Panc1 (cell line): Measurements from ENCODE around the gene FBXO31. TPM values are rescaled to one million over a fixed set of nuclear protein-coding genes. Genes with fewer than 3 reads are reported as not detected.

Source experiments
- ATAC-seq: fragments of 200-7000 bp; cut with Tn5 transposase; 2 replicates; pipeline ENCODE4 v1.9.1; 2020; ENCODE audit warnings: mild to moderate bottlenecking, moderate library complexity
- BruUV-seq: library from RNA; stranded (reverse); fragments of 400-500 nt; replicated peaks from 2 replicates; lab custom pipeline; 2021; lab: Mats Ljungman, UMichigan
- CTCF ChIA-PET: fragments of 300-600 bp; sonication (Branson Sonifier 250); formaldehyde crosslinking; loops from one replicate; lab custom pipeline; 2022; ENCODE audit warnings: antibody characterized with exemption; lab: Charles Lee
- POLR2A ChIA-PET: fragments of 300-600 bp; sonication (Branson Sonifier 250); formaldehyde crosslinking; loops from one replicate; lab custom pipeline; 2022; ENCODE audit warnings: antibody characterized with exemption; lab: Charles Lee
- DNase-seq: peaks from one replicate; pipeline ENCODE4 v3.0.0-alpha.2; 2010; ENCODE audit warnings: low read depth, low spot score
- H3K27ac ChIP-seq: 2 replicates; pipeline ENCODE4 v1.5.1; 2011; ENCODE audit warnings: mild to moderate bottlenecking, low read length, inconsistent platforms
- H3K27me3 ChIP-seq: fragments of 200-500 bp; sonication (Bioruptor generic); 2 replicates; pipeline ENCODE4 v1.6.0; 2014; ENCODE audit warnings: low read length, inconsistent platforms; ENCODE audit not compliant: control insufficient read depth, insufficient read depth
- H3K36me3 ChIP-seq: fragments of 200-500 bp; sonication (Bioruptor generic); 2 replicates; pipeline ENCODE4 v1.5.1; 2014; ENCODE audit warnings: inconsistent platforms, mild to moderate bottlenecking, low read length, moderate library complexity; ENCODE audit not compliant: control insufficient read depth, insufficient read depth
- H3K4me1 ChIP-seq: 2 replicates; pipeline ENCODE4 v1.5.1; 2011; ENCODE audit warnings: inconsistent platforms, mild to moderate bottlenecking, low read length, moderate library complexity; ENCODE audit not compliant: control insufficient read depth, insufficient read depth
- H3K4me3 ChIP-seq, 2 experiments: 2 replicates each; pipeline ENCODE4 v1.5.1; 2011 to 2012; ENCODE audit warnings: low read depth in 2 of 2, low read length in 2 of 2, mild to moderate bottlenecking in 2 of 2, inconsistent platforms in 1 of 2, moderate library complexity in 1 of 2
- H3K9me3 ChIP-seq: fragments of 200-500 bp; sonication (Bioruptor generic); 2 replicates; pipeline ENCODE4 v1.5.1; 2014; ENCODE audit warnings: low read depth, mild to moderate bottlenecking, inconsistent platforms, low read length, moderate library complexity; ENCODE audit not compliant: control insufficient read depth, insufficient read depth
- CTCF ChIP-seq: fragments of 450-650 bp; IDR thresholded peaks from 2 replicates; pipeline ENCODE4 v1.5.1; 2017; ENCODE audit warnings: mild to moderate bottlenecking
- POLR2AphosphoS5 ChIP-seq: IDR thresholded peaks from 2 replicates; pipeline ENCODE4 v1.6.1; 2012; ENCODE audit warnings: mild to moderate bottlenecking, low read depth, low read length, moderate library complexity
- SIN3A ChIP-seq: IDR thresholded peaks from 2 replicates; pipeline ENCODE4 v1.6.1; 2012; ENCODE audit warnings: low read depth, mild to moderate bottlenecking, low read length, moderate library complexity, borderline replicate concordance; ENCODE audit not compliant: insufficient read depth
- TCF7L2 ChIP-seq: IDR thresholded peaks from 2 replicates; pipeline ENCODE4 v1.6.1; 2011; ENCODE audit warnings: mild to moderate bottlenecking, low read depth, low read length, inconsistent platforms
- in situ Hi-C: cut with HindIII; loops from 2 replicates; pipeline ENCODE4 v1.10.0; 2016; ENCODE audit warnings: low sequenced_read_pairs, low pct_unique_long_range_greater_than_20kb
- intact Hi-C: fragments of 100-400 bp; cut with micrococcal nuclease; formaldehyde crosslinking; loops from one replicate; pipeline ENCODE4 v1.10.0; 2022; ENCODE audit not compliant: unreplicated experiment
- total RNA-seq: library from RNA; stranded (reverse); gene quantifications from one replicate; pipeline ENCODE4 v1.2.1, GENCODE V29; 2021; ENCODE audit not compliant: unreplicated experiment
- TF ChIP-seq, protein P1 (sequence below), 2 experiments: IDR thresholded peaks; 2 replicates each; pipeline ENCODE4 v1.6.1; 2011 to 2012; ENCODE audit warnings: low read depth in 2 of 2, control low read depth in 1 of 2, low read length in 1 of 2, mild to moderate bottlenecking in 1 of 2, moderate library complexity in 1 of 2; ENCODE audit not compliant: insufficient read depth in 1 of 2

Gene FBXO31
- total RNA-seq, 1 experiment from 2014 or later = 22.4 TPM

DNA sequence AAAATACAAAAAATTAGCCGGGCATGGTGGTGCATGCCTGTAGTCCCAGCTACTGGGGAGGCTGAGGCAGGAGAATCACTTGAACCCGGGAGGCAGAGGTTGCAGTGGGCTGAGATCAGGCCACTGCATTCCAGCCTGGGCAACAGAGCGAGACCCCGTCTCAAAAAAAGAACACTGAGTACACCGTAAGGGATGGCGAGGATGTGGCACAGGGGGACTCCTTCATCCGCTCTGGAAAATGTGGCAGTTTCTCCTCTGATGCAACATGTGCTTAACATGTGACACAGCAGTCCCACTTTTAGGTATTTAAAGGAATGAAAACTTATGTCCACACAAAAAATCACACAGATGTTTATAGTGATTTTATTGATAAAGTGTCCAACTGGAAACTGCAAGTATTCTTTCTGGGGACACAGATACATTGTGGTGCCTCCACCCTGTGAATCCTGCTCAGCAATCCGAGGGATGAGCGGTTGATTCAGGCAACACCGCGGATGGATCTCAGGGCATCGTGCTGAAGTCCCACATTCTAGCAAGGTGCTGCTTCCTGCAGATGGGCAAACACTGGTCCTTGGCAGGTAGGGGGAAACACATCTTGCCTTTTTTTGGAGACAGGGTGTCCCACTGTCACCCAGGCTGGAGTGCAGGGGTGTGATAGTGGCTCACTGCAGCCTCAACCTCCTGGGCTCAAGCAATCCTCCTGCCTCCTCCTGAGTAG lies 62.9 kb downstream of the FBXO31 start:
- in situ Hi-C loops (no loop called here), intact Hi-C loops (no loop called here)
- DNase-seq = no peak
- BruUV-seq = no TSS peak
- peaks cover 12% of the 10 kb centered on the region; the same call in 1 of the 2 replicates for H3K36me3 ChIP-seq
- no peak overlapping the region for H3K27ac ChIP-seq
- no peaks in the 10 kb centered on the region for H3K9me3 ChIP-seq
- POLR2A ChIA-PET = no interaction called here
- no peak overlapping the region for H3K4me3 ChIP-seq
- no peaks in the 10 kb centered on the region for H3K27me3 ChIP-seq
- no peak for ATAC-seq
- CTCF ChIA-PET = no interaction called here
- TF ChIP-seq, protein P1, sequence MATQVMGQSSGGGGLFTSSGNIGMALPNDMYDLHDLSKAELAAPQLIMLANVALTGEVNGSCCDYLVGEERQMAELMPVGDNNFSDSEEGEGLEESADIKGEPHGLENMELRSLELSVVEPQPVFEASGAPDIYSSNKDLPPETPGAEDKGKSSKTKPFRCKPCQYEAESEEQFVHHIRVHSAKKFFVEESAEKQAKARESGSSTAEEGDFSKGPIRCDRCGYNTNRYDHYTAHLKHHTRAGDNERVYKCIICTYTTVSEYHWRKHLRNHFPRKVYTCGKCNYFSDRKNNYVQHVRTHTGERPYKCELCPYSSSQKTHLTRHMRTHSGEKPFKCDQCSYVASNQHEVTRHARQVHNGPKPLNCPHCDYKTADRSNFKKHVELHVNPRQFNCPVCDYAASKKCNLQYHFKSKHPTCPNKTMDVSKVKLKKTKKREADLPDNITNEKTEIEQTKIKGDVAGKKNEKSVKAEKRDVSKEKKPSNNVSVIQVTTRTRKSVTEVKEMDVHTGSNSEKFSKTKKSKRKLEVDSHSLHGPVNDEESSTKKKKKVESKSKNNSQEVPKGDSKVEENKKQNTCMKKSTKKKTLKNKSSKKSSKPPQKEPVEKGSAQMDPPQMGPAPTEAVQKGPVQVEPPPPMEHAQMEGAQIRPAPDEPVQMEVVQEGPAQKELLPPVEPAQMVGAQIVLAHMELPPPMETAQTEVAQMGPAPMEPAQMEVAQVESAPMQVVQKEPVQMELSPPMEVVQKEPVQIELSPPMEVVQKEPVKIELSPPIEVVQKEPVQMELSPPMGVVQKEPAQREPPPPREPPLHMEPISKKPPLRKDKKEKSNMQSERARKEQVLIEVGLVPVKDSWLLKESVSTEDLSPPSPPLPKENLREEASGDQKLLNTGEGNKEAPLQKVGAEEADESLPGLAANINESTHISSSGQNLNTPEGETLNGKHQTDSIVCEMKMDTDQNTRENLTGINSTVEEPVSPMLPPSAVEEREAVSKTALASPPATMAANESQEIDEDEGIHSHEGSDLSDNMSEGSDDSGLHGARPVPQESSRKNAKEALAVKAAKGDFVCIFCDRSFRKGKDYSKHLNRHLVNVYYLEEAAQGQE (IDR thresholded peaks at IDR 0.05; ENCODE audit: insufficient read depth in 1 of 2, low read depth in 2 of 2, low read length in 1 of 2) = no peak
- no peak for TF ChIP-seq SIN3A
- no peak for TF ChIP-seq POLR2AphosphoS5
- no peak for TF ChIP-seq TCF7L2
- no peak for TF ChIP-seq CTCF
- no peaks in the 10 kb centered on the region for H3K4me1 ChIP-seq

- no peak for ATAC-seq
- in situ Hi-C loops = no loop called here
- DNase-seq = no peak
- Histone ChIP-seq H3K4me1 (no peaks in the 10 kb centered on the region), H3K4me3 (no peak overlapping the region), H3K9me3 (no peaks in the 10 kb centered on the region), H3K36me3 (peaks cover 12% of the 10 kb centered on the region; the same call in 1 of the 2 replicates), H3K27ac (no peak overlapping the region), H3K27me3 (no peaks in the 10 kb centered on the region)
- no peak for TF ChIP-seq CTCF
- no peak for TF ChIP-seq POLR2AphosphoS5
- TF ChIP-seq SIN3A = no peak
- TF ChIP-seq, protein P1 (IDR thresholded peaks at IDR 0.05; ENCODE audit: insufficient read depth in 1 of 2, low read depth in 2 of 2, low read length in 1 of 2) = no peak
- no peak for TF ChIP-seq TCF7L2
- BruUV-seq = no TSS peak
- ChIA-PET POLR2A (no interaction called here), CTCF (no interaction called here)
- intact Hi-C loops = no loop called here
Observed at GRCh38 chr16:87319997-87320491, 63.5 kb downstream of the FBXO31 start.
